Limb (tissue), 2 donors: ENCODE data around the gene DCUN1D4.
"Not testable (repeated sequence)": the region's sequence is repeated elsewhere in the genome, so short reads cannot be mapped to it uniquely, and the experiment has no call there.

Source experiments
- DNase-seq, 2 donors: peaks; one replicate each; pipeline ENCODE4 v3.0.0-alpha.2; 2016; ENCODE audit errors: extremely low spot score in 2 of 2

DCUN1D4 gene

GRCh38 chr4:51893402-51893801, 50.4 kb downstream of the DCUN1D4 start:
- not testable (repeated sequence) for DNase-seq

- no peak for DNase-seq
Observed at GRCh38 chr4:51894059-51894645, 51.2 kb downstream of the DCUN1D4 start.

- no peak for DNase-seq
Observed at GRCh38 chr4:51895158-51895557, 52.2 kb downstream of the DCUN1D4 start.

- DNase-seq = peak; percentile 55 to 72
Observed at GRCh38 chr4:51895816-51896408, 53.0 kb downstream of the DCUN1D4 start.

- no peak for DNase-seq
Observed at GRCh38 chr4:51901363-51901762, 58.4 kb downstream of the DCUN1D4 start.

GRCh38 chr4:51906167-51906958, 63.4 kb downstream of the DCUN1D4 start:
- DNase-seq = no peak

GRCh38 chr4:51907006-51907669, 64.2 kb downstream of the DCUN1D4 start:
- DNase-seq = no peak

GRCh38 chr4:51909236-51909703, 66.3 kb downstream of the DCUN1D4 start:
- DNase-seq = no peak

- DNase-seq = no peak
Observed at GRCh38 chr4:51918251-51918650, 75.3 kb downstream of the DCUN1D4 start.

- no peak for DNase-seq
Observed at GRCh38 chr4:51923343-51923742, 80.4 kb downstream of the DCUN1D4 start.

- no peak for DNase-seq
Observed at GRCh38 chr4:51925307-51925706, 82.4 kb downstream of the DCUN1D4 start.

GRCh38 chr4:51930557-51930956, 87.6 kb downstream of the DCUN1D4 start:
- no peak for DNase-seq

- DNase-seq = no peak
Observed at GRCh38 chr4:51931461-51931860, 88.5 kb downstream of the DCUN1D4 start.

GRCh38 chr4:51932261-51932660, 89.3 kb downstream of the DCUN1D4 start:
- DNase-seq = peak in 1 of 2 donors; percentile 19

- DNase-seq = no peak
Observed at GRCh38 chr4:51932684-51933083, 89.7 kb downstream of the DCUN1D4 start.

GRCh38 chr4:51940460-51940859, 97.5 kb downstream of the DCUN1D4 start:
- DNase-seq = not testable (repeated sequence)

GRCh38 chr4:51942108-51942832, 99.3 kb downstream of the DCUN1D4 start:
- no peak for DNase-seq

GRCh38 chr4:51942833-51943215, 99.9 kb downstream of the DCUN1D4 start:
- no peak for DNase-seq

- no peak for DNase-seq
Observed at GRCh38 chr4:51943221-51943620, 100.3 kb downstream of the DCUN1D4 start.

GRCh38 chr4:51958199-51958968, 115.4 kb downstream of the DCUN1D4 start:
- no peak for DNase-seq

- no peak for DNase-seq
Observed at GRCh38 chr4:51960486-51960885, 117.5 kb downstream of the DCUN1D4 start.
